Measurements from ENCODE around the gene FAHD2A.

- TF ChIP-seq EP300 (conservative IDR thresholded peaks at IDR 0.05; ENCODE audit: poor library complexity, severe bottlenecking): no peak
- no peak for TF ChIP-seq CTCF (IDR thresholded peaks at IDR 0.05; ENCODE audit: poor library complexity, severe bottlenecking)
- no peak for TF ChIP-seq POLR2AphosphoS5 (IDR thresholded peaks at IDR 0.05)
- no peak for TF ChIP-seq REST (IDR thresholded peaks at IDR 0.05; ENCODE audit: borderline replicate concordance)
- TF ChIP-seq TAF1 (IDR thresholded peaks at IDR 0.05; ENCODE audit: low read depth): no peak
- no peak for TF ChIP-seq EZH2 (IDR thresholded peaks at IDR 0.05; ENCODE audit: borderline replicate concordance, insufficient read depth, low read length, poor library complexity, severe bottlenecking)
- TF ChIP-seq RAD21 (conservative IDR thresholded peaks at IDR 0.05): no peak
- TF ChIP-seq SMC3 (conservative IDR thresholded peaks at IDR 0.05; ENCODE audit: poor library complexity): no peak
- no peak for TF ChIP-seq MXI1 (conservative IDR thresholded peaks at IDR 0.05; ENCODE audit: poor library complexity, severe bottlenecking)
Measured at GRCh38 chr2:95362486-95362885, 40.0 kb upstream of the FAHD2A start.

Measured in neural cell (in vitro differentiated cells).